MM.1S (cell line): ENCODE measurements around the gene NFX1.

Experiments
- DNase-seq: peaks from one replicate; pipeline ENCODE4 v3.0.0-alpha.2; 2015
- H2AFZ ChIP-seq: fragments of 300-600 bp; sonication (generic); 2 replicates; pipeline ENCODE4 v1.6.0; 2016; ENCODE audit warnings: antibody characterized with exemption, low read length
- H3F3A ChIP-seq: fragments of 300-600 bp; sonication (generic); 2 replicates; pipeline ENCODE4 v1.6.1; 2016; ENCODE audit warnings: mild to moderate bottlenecking, antibody characterized with exemption, low read length, moderate library complexity, mixed read lengths; ENCODE audit not compliant: insufficient read depth
- H3K27ac ChIP-seq: fragments of 300-600 bp; sonication (generic); 2 replicates; pipeline ENCODE4 v1.5.1; 2016; ENCODE audit warnings: mild to moderate bottlenecking, low read length
- H3K27me3 ChIP-seq: fragments of 300-600 bp; sonication (generic); replicated peaks from 2 replicates; pipeline ENCODE4 v1.6.0; 2016; ENCODE audit warnings: low read length; ENCODE audit not compliant: insufficient read depth
- H3K36me3 ChIP-seq: fragments of 300-600 bp; sonication (generic); replicated peaks from 2 replicates; pipeline ENCODE4 v1.6.1; 2016; ENCODE audit warnings: mild to moderate bottlenecking, low read length, mixed read lengths; ENCODE audit not compliant: insufficient read depth
- H3K4me1 ChIP-seq: fragments of 300-600 bp; sonication (generic); 2 replicates; pipeline ENCODE4 v1.6.1; 2016; ENCODE audit warnings: low read length, mixed read lengths
- H3K4me2 ChIP-seq: fragments of 300-600 bp; sonication (generic); 2 replicates; pipeline ENCODE4 v1.6.0; 2016; ENCODE audit warnings: low read depth, low read length
- H3K4me3 ChIP-seq: fragments of 300-600 bp; sonication (generic); 2 replicates; pipeline ENCODE4 v1.5.1; 2016; ENCODE audit warnings: low read length, mixed read lengths
- H3K79me2 ChIP-seq: fragments of 300-600 bp; sonication (generic); 2 replicates; pipeline ENCODE4 v1.6.1; 2016; ENCODE audit warnings: mixed run types, low read length, mixed read lengths
- H3K9ac ChIP-seq: fragments of 300-600 bp; sonication (generic); 2 replicates; pipeline ENCODE4 v1.6.1; 2016; ENCODE audit warnings: low read length, mixed read lengths
- H3K9me2 ChIP-seq: fragments of 300-600 bp; sonication (generic); replicated peaks from 2 replicates; pipeline ENCODE4 v1.6.1; 2016; ENCODE audit warnings: mild to moderate bottlenecking, low read length, mixed read lengths; ENCODE audit not compliant: insufficient read depth
- H3K9me3 ChIP-seq: fragments of 300-600 bp; sonication (generic); replicated peaks from 2 replicates; pipeline ENCODE4 v1.6.1; 2016; ENCODE audit warnings: mild to moderate bottlenecking, low read length, mixed read lengths; ENCODE audit not compliant: insufficient read depth
- H4K20me1 ChIP-seq: fragments of 300-600 bp; sonication (generic); 2 replicates; pipeline ENCODE4 v1.6.1; 2016; ENCODE audit warnings: mild to moderate bottlenecking, low read length, moderate library complexity, mixed read lengths; ENCODE audit not compliant: insufficient read depth
- CTCF ChIP-seq: fragments of 300-600 bp; sonication (generic); IDR thresholded peaks from 2 replicates; pipeline ENCODE4 v1.5.1; 2016; ENCODE audit warnings: antibody characterized with exemption, low read length, mixed read lengths
- EZH2 ChIP-seq: fragments of 300-600 bp; sonication (generic); optimal IDR thresholded peaks from 2 replicates; pipeline ENCODE3; 2017; ENCODE audit warnings: low read depth, mild to moderate bottlenecking, antibody characterized with exemption, low read length, mixed read lengths
- EZH2phosphoT487 ChIP-seq: fragments of 300-600 bp; sonication (generic); IDR thresholded peaks from 2 replicates; pipeline ENCODE4 v1.6.1; 2018; ENCODE audit warnings: antibody characterized with exemption, low read length

NFX1 gene

DNA sequence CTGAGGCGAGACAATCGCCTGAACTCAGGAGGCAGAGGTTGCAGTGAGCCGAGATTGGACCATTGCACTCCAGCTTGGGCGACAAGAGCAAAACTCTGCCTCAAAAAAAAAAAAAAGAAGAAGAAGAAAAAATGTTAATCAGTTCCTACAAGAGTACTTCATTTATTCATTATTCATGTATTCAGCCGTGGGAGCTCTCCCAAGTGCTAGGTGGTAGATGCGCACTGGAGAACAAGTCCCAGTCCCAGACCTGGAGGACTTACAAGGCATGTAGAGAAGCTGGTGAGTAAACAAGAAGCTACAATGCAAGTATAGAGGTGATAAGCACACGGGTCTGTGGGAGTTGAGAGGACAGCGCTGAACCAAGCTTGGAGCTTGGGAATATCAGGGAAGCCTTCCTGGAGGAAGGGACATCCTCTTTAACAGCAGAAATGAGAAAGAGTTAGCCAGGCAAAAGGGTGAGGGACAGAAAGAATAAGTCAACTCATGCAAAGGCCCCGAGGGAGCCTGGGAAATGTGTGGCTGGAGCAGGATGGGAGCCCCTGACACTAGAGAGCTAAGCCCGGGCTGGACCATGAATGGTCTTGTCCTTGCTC is 129.5 kb downstream of the NFX1 start:
- Histone ChIP-seq H3K27ac (no peak overlapping the region), H3K9ac (no peak overlapping the region), H3K36me3 (no peaks in the 10 kb centered on the region), H4K20me1 (no peaks in the 10 kb centered on the region), H3K4me1 (peaks cover 26% of the 10 kb centered on the region), H3K27me3 (no peaks in the 10 kb centered on the region), H2AFZ (no peak overlapping the region), H3K4me2 (no peak overlapping the region), H3K4me3 (no peak overlapping the region), H3K9me3 (no peaks in the 10 kb centered on the region), H3K9me2 (no peaks in the 10 kb centered on the region), H3K79me2 (no peaks in the 10 kb centered on the region), H3F3A (peaks cover 11% of the 10 kb centered on the region; the same call in 1 of the 2 replicates)
- TF ChIP-seq CTCF (no peak), EZH2phosphoT487 (no peak), EZH2 (no peak)
- DNase-seq: no peak
